ENCODE results near the gene CSNK2A3. TPM values are rescaled to one million over a fixed set of nuclear protein-coding genes. Genes with fewer than 3 reads are reported as not detected.

Gene CSNK2A3
- total and polyA plus RNA-seq, 2 experiments from 2014 or later: 0.91 to 4.1 TPM

DNA sequence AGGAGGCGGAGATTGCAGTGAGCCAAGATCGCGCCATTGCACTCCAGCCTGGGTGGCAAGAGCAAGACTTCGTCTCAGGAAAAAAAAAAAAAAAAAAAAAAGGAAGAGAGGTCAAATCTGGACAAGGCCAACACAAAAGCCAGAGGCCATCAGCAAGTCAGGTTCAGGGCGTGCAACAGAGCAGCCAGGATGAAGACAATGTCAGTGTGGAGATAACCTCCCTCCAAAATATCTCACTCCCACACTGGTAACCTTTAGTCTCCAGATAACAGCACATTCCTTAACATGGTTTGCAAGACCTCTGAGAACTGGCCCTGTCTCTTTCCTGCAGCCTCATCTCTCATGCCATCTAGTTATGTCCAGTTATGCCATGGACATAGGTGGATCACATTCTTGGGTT lies 4.7 kb downstream of the CSNK2A3 start (continued):
- TF ChIP-seq, protein P1, sequence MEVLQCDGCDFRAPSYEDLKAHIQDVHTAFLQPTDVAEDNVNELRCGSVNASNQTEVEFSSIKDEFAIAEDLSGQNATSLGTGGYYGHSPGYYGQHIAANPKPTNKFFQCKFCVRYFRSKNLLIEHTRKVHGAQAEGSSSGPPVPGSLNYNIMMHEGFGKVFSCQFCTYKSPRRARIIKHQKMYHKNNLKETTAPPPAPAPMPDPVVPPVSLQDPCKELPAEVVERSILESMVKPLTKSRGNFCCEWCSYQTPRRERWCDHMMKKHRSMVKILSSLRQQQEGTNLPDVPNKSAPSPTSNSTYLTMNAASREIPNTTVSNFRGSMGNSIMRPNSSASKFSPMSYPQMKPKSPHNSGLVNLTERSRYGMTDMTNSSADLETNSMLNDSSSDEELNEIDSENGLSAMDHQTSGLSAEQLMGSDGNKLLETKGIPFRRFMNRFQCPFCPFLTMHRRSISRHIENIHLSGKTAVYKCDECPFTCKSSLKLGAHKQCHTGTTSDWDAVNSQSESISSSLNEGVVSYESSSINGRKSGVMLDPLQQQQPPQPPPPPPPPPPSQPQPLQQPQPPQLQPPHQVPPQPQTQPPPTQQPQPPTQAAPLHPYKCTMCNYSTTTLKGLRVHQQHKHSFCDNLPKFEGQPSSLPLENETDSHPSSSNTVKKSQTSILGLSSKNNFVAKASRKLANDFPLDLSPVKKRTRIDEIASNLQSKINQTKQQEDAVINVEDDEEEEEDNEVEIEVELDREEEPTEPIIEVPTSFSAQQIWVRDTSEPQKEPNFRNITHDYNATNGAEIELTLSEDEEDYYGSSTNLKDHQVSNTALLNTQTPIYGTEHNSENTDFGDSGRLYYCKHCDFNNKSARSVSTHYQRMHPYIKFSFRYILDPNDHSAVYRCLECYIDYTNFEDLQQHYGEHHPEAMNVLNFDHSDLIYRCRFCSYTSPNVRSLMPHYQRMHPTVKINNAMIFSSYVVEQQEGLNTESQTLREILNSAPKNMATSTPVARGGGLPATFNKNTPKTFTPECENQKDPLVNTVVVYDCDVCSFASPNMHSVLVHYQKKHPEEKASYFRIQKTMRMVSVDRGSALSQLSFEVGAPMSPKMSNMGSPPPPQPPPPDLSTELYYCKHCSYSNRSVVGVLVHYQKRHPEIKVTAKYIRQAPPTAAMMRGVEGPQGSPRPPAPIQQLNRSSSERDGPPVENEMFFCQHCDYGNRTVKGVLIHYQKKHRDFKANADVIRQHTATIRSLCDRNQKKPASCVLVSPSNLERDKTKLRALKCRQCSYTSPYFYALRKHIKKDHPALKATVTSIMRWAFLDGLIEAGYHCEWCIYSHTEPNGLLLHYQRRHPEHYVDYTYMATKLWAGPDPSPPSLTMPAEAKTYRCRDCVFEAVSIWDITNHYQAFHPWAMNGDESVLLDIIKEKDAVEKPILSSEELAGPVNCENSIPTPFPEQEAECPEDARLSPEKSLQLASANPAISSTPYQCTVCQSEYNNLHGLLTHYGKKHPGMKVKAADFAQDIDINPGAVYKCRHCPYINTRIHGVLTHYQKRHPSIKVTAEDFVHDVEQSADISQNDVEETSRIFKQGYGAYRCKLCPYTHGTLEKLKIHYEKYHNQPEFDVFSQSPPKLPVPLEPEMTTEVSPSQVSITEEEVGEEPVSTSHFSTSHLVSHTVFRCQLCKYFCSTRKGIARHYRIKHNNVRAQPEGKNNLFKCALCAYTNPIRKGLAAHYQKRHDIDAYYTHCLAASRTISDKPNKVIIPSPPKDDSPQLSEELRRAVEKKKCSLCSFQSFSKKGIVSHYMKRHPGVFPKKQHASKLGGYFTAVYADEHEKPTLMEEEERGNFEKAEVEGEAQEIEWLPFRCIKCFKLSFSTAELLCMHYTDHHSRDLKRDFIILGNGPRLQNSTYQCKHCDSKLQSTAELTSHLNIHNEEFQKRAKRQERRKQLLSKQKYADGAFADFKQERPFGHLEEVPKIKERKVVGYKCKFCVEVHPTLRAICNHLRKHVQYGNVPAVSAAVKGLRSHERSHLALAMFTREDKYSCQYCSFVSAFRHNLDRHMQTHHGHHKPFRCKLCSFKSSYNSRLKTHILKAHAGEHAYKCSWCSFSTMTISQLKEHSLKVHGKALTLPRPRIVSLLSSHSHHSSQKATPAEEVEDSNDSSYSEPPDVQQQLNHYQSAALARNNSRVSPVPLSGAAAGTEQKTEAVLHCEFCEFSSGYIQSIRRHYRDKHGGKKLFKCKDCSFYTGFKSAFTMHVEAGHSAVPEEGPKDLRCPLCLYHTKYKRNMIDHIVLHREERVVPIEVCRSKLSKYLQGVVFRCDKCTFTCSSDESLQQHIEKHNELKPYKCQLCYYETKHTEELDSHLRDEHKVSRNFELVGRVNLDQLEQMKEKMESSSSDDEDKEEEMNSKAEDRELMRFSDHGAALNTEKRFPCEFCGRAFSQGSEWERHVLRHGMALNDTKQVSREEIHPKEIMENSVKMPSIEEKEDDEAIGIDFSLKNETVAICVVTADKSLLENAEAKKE (CRISPR knock-in tag; IDR thresholded peaks at IDR 0.05): no peak
- TF ChIP-seq JUNB (IDR thresholded peaks at IDR 0.05; ENCODE audit: unreplicated experiment) (no peak), STAT1 (IDR thresholded peaks at IDR 0.05; ENCODE audit: unreplicated experiment) (no peak)

DNA sequence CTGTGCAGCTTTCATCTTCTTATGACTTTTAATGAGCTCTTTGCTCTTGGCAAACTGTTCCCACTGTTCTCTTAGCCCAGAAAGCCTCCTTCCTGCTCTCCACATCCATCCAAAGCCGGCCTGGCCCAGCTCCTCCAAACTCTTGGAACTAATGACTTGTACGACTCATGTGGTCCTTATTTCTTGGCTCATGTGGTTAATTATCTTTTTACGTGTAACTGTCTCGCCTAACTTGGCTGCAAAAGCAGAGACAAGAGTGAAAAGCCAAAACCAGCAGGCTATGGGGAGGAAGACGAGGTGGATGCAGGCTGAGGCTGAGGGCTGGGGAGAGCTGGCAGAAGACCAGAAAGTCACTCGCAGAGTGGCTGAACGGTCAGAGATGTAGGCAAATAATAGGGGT lies 5.5 kb downstream of the CSNK2A3 start:
- Histone ChIP-seq H3K27me3 (ENCODE audit: insufficient read depth) (no peaks in the 10 kb centered on the region), H3K27ac (ENCODE audit: low read depth) (no peak overlapping the region), H3F3A (replicated peaks; ENCODE audit: low read depth) (no peaks in the 10 kb centered on the region), H3K4me1 (ENCODE audit: insufficient read depth) (no peaks in the 10 kb centered on the region), H4K20me1 (replicated peaks; ENCODE audit: insufficient read depth) (no peaks in the 10 kb centered on the region), H3K36me3 (ENCODE audit: insufficient read depth) (no peaks in the 10 kb centered on the region), H3K79me2 (replicated peaks; ENCODE audit: insufficient read depth) (no peaks in the 10 kb centered on the region), H3K4me2 (no peak overlapping the region), H3K9me2 (ENCODE audit: insufficient read depth) (no peaks in the 10 kb centered on the region), H2AFZ (no peak overlapping the region), H3K4me3 (no peak overlapping the region)
- H3K4me1 Mint-ChIP-seq: peaks cover 3% of the 10 kb centered on the region; the same call in 1 of the 3 replicates
- no peak overlapping the region for H3K4me3 Mint-ChIP-seq
- H3K27me3 Mint-ChIP-seq (ENCODE audit: insufficient read depth, low read depth, poor library complexity): peaks cover 4% of the 10 kb centered on the region
- no peak for ATAC-seq
- no peak for DNase-seq (ENCODE audit: low spot score)
- no peaks in the 10 kb centered on the region; the same call in 2 of the 3 replicates for H3K9me3 Mint-ChIP-seq
- no peaks in the 10 kb centered on the region for H3K36me3 Mint-ChIP-seq (ENCODE audit: low read depth)
- no peak overlapping the region; the same call in 1 of the 2 replicates for H3K27ac Mint-ChIP-seq
- TF ChIP-seq CREB1 (CRISPR knock-in tag; IDR thresholded peaks at IDR 0.05; ENCODE audit: low read depth) (no peak), JUNB (IDR thresholded peaks at IDR 0.05; ENCODE audit: unreplicated experiment) (no peak), ZNF331 (CRISPR knock-in tag; IDR thresholded peaks at IDR 0.05; ENCODE audit: low read depth) (no peak), ZNF114 (CRISPR knock-in tag; IDR thresholded peaks at IDR 0.05) (no peak), EZH2phosphoT487 (IDR thresholded peaks at IDR 0.05; ENCODE audit: unreplicated experiment) (no peak), EZH2 (IDR thresholded peaks at IDR 0.05; ENCODE audit: low read depth, unreplicated experiment) (no peak), NANOG (IDR thresholded peaks at IDR 0.05; ENCODE audit: borderline replicate concordance) (no peak)
- TF ChIP-seq, protein P1 (CRISPR knock-in tag; IDR thresholded peaks at IDR 0.05): no peak

Data from GM23338 (cell line).